HG02571 (cell line): ENCODE data around the gene DDIT3.

Source experiments
- ATAC-seq: cut with Tn5 transposase; IDR thresholded peaks from one replicate; pipeline ENCODE4 v1.9.1; 2021; ENCODE audit warnings: mild to moderate bottlenecking, moderate library complexity; ENCODE audit not compliant: unreplicated experiment

The DDIT3 gene

GRCh38 chr12:57547288-57548012 is 27.1 kb upstream of the DDIT3 start:
- no peak for ATAC-seq

DNA sequence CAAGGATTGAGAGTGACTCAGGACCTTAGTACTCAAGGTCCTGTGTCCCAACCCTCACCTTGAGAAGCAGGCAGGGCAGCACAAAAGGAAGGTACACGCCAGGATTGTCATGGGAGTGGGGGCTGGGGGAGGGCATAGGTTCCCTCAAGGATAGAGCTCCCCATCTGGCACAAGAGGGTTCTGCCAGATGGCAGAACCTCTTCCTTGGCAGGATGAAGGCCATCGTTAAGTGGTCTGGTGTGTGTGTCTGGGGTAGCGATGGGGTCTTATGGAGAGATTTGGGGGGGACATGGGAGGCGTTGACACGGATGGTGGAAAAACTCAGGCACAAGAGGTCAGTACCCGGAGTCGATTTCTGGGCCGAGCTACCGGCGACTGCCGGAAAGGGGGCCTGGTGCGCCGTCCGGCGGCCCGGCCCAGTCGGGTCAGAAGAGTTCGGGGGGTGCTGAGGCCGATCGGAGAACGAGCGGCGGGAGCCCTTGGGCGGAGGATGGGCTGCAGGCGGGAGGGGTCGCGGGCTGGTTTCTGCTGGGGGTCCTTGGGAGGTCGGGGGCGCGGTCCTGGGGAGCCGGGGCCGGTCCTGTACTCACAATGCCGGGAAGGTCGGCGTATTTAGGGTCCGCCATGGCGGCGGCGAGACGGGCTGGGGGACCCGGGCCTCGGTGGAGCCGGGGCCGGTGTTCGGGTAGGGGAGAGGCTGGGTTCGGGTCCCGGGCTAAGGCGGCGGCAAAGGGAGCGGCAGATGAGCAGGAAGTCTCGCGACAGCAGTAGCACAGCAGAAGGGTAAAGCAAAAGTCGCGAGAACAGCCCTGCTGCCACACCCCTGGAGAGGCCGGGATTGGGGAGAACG is 26.3 kb upstream of the DDIT3 start, which contains the start of gene DCTN2:
TSS of gene DCTN2 (minus strand) at position 755 of the 850 bp plus-strand sequence. CDS start at position 626, 129 bp downstream.
- peak; percentile 98 for ATAC-seq

GRCh38 chr12:57545809-57546437 is 25.6 kb upstream of the DDIT3 start:
- no peak for ATAC-seq

- ATAC-seq, result no peak
Measured at GRCh38 chr12:57543581-57543980, 23.3 kb upstream of the DDIT3 start.

GRCh38 chr12:57541717-57542116 is 21.4 kb upstream of the DDIT3 start:
- no peak for ATAC-seq

- no peak for ATAC-seq
Measured at GRCh38 chr12:57541001-57541400, 20.7 kb upstream of the DDIT3 start.

DNA sequence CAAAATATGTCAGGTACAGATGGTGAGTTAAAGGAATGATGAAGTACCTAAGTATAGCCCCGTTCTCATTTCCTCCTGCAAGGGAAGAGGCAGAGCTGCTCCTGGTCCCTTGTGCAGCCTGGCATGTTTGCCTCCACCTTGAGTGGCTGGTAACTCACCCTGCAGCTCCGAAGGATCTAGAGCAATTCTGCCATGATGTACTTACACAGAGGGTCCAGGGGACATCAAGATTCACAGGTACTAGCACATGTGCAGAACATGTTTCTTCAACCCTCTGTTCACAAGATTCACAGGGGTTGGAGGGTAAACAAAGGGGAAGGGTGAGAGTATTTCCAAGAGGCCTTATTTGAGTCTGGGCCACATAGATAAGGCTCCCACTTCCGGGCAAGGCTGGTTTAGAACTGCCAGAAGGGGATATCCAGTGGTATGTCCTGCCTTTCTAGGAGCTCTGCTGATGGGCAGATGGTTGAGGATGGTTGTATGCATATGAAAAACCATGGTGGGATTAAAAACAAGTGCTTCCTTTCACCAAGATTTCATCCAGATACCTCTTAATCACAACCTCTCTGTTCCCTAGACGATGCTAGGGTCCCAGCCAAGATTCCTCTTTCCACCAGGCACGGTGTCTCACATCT is 18.9 kb upstream of the DDIT3 start:
- no peak for ATAC-seq

GRCh38 chr12:57536597-57536942 is 16.3 kb upstream of the DDIT3 start:
- no peak for ATAC-seq

DNA sequence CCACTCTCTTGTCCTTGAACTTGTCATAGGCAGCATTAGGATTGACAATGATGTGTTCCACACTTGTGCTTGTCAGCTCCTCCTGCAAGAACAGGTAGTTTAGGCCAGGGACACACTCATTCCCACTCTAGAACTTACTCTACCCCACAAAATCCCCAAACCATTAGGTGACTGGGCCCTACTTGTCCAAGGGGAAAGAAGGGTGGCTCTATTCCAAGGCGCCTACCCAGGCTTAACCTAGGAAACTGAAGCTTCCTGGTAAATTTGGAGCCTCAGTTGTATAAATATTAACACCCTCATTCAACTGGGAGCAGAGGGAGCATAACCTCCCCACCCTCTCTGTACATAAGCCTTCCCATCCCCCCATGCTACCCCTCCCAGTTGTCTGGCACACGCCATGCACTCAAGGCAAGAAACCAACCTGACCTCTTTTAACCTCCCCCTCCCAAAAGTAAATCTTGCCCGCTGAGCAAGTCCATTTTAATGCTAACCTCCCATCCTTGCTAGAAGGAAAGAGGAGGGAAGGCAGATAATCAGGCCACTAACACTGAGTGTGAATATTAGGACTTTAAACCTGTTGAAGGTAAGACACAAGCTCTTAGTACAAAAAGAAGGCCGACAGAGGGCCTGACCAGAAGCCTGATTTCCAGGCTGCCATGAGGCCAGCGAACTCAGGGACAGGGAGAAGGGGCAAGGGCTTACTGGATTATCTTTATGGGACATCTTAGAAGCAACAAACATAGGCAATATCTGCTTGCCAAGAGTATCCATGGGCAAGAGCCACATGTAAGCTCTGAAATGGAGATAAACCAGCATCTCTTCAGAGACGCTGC is 15.7 kb upstream of the DDIT3 start:
- ATAC-seq, result no peak

DNA sequence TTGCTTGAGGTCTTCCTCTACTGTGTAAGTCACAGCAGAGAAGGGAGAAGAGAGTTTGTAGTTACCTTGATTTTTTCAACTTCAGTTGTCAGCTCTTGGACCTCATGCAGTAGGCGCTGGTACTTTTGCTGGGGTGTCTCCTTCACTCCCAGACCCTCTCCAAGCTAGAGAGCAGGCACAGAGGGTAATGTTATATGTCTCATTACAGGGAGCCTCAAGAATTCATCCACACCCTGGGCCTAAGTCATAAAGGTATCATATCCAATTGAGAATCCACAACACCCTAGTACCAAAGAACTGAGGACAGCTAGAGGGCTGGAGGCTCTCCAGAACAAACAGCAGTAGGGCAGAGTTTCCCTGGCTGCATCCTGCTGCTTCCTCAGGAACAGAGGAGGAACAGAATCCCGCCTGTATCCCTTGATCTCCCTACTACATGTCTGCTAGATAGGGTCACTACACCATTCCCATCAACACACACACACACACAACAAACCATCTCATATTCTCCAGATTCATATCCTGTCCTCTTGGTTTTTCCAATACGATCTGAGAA is 14.8 kb upstream of the DDIT3 start:
- no peak for ATAC-seq

DNA sequence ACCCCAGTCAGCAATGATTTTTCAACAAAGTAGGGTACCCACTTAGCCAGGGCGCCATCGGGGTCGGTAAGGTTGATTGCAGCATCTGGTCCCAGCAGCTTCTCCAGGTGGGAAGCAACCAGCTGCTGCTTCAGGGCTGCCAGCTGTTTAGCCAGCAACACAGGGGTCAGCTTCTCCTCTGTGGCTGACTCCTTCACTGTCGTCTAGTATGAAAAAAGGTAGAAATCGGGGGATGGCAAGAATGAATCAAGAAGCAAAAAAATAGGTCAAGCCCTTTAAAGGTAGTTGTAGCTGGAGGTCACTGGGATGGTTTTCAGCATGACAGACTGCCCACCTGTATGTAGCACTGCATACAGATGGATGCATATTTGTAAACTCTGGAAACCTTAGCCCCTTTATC is 13.9 kb upstream of the DDIT3 start:
- no peak for ATAC-seq

DNA sequence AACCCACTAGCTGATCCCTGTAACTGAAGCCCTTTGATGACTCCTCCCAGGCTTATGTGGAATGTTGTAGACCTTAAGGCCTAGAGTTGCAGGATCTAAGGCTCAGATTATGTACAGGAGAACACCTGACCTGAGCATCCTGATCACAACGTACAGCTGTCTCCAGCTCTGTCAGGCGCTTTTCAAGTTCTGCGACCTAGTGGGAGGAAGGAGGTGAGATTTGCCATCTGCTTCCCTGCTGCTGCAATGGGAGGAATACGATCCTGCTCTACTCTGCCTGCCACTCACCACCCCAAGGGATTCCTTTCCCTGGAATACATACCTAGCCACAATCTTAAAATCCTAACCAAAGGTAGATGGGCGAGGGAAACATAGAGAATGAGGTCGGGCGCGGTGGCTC is 12.8 kb upstream of the DDIT3 start:
- ATAC-seq, result no peak

DNA sequence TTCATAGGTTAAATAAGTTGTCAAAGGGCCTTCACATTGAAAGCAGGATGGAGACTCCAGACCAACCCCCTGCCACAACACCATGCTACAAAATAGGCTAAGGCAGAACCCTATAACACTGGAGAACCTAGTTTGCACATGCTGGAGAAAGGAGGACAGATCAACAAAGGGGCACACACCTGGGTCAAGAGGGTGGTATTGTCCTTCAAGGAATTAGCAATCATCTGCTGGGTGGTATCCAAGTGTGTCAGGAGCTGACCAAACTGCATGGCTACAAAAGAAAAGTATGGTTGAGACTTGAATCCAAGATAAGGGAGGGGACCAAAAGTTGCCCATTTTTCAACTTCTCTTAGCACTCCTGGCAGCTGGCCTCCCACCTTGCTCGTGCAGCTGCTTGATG is 11.5 kb upstream of the DDIT3 start:
- no peak for ATAC-seq

DNA sequence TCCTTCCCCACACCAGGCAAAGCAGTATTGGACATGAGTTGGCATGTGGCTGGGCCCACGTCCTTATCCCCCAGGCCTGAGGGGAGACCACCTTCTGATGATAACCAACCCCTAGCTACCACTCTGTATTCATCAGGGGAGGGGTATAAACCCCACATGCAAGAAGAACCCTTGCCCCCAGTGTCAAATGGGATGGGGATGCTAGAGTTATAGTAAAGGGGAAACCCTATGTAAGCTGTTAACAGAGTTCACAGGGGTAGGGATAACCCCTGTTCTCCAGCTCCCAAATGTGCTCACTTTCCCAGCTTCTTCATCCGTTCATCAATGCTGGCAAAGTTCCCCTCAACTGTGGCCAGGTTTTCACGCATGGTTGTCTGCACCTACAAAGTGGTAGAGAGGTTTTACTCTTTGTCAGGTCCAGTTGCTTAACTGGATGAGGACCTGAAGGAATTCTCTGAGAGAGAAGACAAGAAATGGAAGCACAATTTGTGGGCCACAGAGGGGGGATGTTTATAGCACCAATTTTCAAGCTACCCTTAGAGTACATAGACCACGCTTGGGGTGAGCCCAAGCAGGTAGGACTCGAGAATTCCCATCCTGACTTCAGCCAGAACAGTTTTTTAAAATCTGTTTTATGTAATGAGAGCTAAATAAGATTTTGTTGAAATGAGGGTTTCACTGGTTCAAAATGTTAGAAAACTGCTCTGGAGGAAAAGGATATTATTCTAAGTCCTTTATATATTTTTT is 10.3 kb upstream of the DDIT3 start:
- ATAC-seq, result no peak

- no peak for ATAC-seq
Measured at GRCh38 chr12:57529831-57530230, 9.5 kb upstream of the DDIT3 start.

DNA sequence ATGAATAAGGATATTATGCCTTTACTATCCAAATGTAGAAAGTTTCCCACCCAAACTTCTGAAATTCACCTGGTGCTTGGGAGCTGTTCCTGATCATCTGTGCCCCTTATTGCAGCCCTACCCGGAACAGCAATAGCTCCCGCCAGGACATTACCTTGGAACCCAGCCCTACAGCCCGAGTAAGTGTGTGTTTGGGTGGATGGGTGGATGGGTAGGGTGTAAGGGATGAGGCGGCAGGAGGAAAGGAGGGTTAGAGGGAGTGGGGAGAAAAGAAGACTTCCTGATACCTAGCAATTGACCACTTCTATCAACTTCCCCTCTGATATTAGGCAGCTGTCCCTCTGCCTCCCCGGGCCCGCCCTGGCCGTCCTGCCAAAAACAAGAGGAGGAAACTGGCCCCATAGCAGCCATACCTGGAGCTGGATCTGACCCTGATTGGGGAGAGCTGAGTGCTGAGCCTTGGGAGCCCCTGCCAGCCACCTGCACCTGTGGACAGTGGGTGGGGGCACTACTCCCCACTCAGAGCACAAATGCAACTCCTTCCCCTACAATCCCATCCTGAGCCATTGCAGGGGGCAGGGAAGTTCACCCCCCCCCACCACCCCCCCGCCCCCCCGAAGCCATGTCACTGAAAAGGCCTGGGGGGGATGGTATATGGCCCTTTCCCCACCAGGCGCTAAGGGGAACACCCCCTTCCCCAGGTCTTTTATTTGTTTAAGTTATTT is 8.7 kb upstream of the DDIT3 start:
- no peak for ATAC-seq

DNA sequence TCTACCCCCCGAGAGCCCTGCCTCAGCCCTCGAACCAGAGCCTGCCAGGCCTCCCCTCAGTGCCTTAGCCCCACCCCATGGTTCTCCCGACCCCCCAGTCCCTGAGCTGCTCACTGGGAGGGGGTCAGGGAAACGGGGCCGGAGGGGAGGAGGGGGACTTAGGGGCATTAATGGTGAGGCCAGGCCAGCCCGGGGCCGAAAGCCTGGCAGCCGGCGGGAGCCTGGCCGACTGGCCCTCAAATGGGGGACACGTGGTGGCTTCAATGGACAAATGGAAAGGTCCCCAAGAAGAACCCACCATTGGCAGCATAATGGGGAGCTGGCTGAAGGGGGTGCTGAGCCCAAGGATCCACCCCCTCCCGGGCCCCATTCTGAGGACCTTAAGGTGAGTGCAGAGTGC is 7.9 kb upstream of the DDIT3 start:
- no peak for ATAC-seq

DNA sequence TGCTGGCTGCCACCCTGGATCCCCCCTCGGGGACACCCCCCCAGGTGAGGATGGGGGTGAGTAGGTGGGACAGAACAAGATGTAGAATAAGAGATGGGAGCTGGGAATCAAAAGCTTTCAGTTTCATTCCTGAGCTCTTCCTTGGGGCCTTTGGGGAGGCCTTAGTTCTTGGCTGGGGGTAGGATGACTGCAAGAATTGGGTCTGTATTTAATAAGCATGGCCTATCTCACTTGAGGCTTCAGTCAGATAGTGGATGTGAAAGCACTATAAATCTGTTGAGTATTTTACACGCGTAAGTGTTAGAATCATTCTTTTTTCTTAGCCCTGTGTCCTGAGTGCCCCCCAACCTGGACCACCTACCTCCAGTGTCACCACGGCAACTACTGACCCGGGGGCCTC is 6.9 kb upstream of the DDIT3 start:
- no peak for ATAC-seq
